K562 treated with DMSO at 1 percent for 12 hours (cell line): ENCODE measurements around the gene OOSP1. TPM values are rescaled to one million over a fixed set of nuclear protein-coding genes. Genes with fewer than 3 reads are reported as not detected.

Experiments
- total RNA-seq: library from RNA; unstranded; fragments of 300-600 nt; gene quantifications from 2 replicates; pipeline ENCODE4 v1.2.3, GENCODE V29; 2022; ENCODE audit not compliant: insufficient read depth

OOSP1 gene, protein sequence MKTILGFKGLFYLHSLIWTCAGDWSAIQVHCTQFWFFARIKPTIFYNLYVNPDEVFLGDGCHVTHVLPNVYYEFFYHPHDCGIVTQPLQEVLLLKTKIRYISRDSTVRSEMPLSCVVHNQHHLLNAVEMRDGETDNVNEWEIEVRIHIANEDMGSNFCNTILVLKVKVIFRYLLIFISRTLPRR
- total RNA-seq: 1.6 TPM in 1 of 2 replicates, not detected in the other

DNA sequence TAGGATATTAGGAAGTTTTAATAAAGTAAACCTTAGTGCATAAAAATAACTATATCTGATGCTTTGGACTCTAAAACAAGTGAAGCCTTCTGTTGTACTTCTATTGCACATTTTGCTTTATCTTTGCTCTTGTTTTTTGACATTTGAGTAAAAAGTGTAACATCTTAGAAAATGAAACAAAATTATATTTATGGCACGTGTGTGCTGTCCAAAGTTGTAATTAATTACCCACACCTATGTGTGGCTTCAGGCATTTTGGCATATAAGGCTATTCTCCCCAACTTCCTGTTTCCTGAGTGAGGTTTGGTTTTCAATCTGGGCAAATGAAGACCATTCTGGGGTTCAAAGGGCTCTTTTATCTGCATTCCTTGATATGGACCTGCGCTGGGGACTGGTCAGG is at the start of gene OOSP1:
Gene OOSP1 (plus strand): TSS at position 301 of the 400 bp plus-strand sequence. CDS start 23 bp downstream, at position 324.

DNA sequence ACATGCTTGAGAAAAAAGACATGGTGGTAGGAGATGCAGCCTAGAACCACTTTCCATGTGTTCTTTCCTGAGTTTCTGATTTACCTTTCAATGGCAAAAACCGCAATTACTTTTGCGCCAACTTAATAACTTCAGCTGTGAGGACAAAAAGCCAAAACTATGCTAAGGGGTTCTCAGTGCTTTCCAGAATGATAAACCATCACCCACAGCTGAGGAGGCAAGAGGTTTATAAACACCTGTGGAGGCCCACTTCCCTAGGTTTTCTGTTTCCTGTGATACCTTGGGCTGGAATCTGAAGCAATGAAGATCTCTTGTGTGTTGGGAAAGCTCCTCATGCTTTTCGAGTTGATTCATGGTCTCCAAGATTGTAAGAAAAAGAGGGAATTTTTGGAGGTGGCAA is 25.5 kb downstream of the OOSP1 start, which contains the start of gene OOSP4A:
Gene OOSP4A (plus strand): TSS at position 301 of the 400 bp plus-strand sequence. CDS start 0 bp downstream, at position 301.

Other genes starting within 250 kb of the OOSP1 start
- not detected in 2 replicates for gene OR10V1, start 224.6 kb upstream of the OOSP1 start, total RNA-seq
- 60.3 and 134 TPM in 2 replicates for gene STX3, start 183.1 kb upstream of the OOSP1 start, total RNA-seq
- gene MRPL16, start 127.7 kb upstream of the OOSP1 start, total RNA-seq: 69.2 and 77.0 TPM in 2 replicates
- not detected in 2 replicates for gene CBLIF, start 92.9 kb upstream of the OOSP1 start, total RNA-seq
- 34.8 and 56.5 TPM in 2 replicates for gene TCN1, start 71.9 kb upstream of the OOSP1 start, total RNA-seq
- not detected in 2 replicates for gene OOSP3, start 59.6 kb upstream of the OOSP1 start, total RNA-seq
- not detected in 2 replicates for gene OOSP4A, start 25.6 kb downstream of the OOSP1 start, total RNA-seq
- not detected in 2 replicates for gene OOSP4B, start 78.7 kb downstream of the OOSP1 start, total RNA-seq
- not detected in 2 replicates for gene OOSP2, start 102.0 kb downstream of the OOSP1 start, total RNA-seq
- 33.6 and 56.8 TPM in 2 replicates for gene MS4A3, start 118.2 kb downstream of the OOSP1 start, total RNA-seq
- 1.2 TPM in 1 of 2 replicates, not detected in the other for gene MS4A2, start 150.2 kb downstream of the OOSP1 start, total RNA-seq
- not detected in 2 replicates for gene MS4A6A, start 244.7 kb downstream of the OOSP1 start, total RNA-seq